Measurements from ENCODE around the gene SLC2A5. TPM values are rescaled to one million over a fixed set of nuclear protein-coding genes. Genes with fewer than 3 reads are reported as not detected.
A peak's percentile ranks its signal among the peaks of the same experiment; 100 is the strongest.

SLC2A5 gene, protein sequence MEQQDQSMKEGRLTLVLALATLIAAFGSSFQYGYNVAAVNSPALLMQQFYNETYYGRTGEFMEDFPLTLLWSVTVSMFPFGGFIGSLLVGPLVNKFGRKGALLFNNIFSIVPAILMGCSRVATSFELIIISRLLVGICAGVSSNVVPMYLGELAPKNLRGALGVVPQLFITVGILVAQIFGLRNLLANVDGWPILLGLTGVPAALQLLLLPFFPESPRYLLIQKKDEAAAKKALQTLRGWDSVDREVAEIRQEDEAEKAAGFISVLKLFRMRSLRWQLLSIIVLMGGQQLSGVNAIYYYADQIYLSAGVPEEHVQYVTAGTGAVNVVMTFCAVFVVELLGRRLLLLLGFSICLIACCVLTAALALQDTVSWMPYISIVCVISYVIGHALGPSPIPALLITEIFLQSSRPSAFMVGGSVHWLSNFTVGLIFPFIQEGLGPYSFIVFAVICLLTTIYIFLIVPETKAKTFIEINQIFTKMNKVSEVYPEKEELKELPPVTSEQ
- not detected in 2 replicates for total RNA-seq (2014; rRNA removed; shearing (Covaris generic))
- not detected in 2 replicates for polyA plus RNA-seq (2014; cell fraction: nucleus; rRNA removed)

DNA sequence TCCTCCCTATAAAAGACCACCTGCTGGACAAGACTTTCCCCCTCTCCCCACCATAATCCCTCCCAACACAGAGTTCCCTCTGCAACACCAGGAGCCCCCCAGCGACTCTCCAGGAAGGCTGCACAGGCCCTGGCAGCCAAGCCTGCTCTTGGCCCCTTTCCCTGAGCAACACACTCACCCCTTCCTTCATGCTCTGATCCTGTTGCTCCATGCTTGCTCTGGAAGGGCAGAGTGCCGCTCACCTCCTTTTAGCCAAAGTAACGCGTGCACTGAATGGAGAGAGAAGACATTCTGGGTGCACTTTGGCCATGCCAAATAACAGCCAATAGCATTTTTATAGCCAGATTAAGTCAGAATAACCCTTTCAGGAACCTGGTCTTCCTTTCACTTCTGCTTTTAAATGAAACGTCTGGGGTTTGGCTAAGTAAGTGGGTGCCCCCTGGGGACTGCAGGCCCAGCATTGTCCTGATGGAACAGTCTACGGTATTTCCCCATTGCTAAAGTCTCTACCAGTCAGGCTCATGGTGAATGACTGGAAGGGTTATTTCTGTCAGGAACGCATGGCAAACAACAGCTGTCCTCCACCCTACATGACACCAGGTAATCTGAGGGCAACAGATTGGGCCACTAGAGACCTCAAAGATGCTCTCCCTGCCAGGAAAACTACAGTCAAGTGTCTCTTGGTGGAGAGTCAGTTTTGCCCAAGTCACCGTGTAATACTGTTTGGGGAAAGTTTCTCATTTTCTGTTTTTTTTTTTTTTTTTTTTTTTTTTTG, at the start of gene SLC2A5:
Gene SLC2A5 (minus strand): TSS at position 310 of the 775 bp plus-strand sequence. CDS start 99 bp downstream, at position 211.
- no peak for DNase-seq (ENCODE audit: extremely low read depth, low read depth)

DNA sequence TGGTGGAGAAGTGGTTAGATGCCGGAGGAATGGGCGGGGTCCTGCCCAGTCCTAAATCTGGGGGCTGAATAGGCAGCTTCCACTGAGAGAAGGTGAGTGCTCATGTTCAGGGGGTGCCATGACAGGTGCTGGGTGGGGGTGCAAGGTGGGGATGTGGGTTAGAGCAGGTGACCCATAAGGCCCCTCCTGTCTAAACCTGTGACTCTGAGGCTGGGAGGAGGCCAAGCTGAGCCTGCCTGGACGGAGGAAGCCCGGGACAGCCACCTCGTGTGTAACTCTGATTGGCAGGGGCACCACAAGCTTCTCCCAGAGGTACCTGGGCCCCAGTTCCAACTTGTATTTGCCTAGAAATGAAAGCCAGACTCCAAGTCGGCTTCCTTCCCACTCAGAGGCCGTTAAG, 48.8 kb upstream of the SLC2A5 start:
- DNase-seq (ENCODE audit: extremely low read depth, low read depth) = no peak

DNA sequence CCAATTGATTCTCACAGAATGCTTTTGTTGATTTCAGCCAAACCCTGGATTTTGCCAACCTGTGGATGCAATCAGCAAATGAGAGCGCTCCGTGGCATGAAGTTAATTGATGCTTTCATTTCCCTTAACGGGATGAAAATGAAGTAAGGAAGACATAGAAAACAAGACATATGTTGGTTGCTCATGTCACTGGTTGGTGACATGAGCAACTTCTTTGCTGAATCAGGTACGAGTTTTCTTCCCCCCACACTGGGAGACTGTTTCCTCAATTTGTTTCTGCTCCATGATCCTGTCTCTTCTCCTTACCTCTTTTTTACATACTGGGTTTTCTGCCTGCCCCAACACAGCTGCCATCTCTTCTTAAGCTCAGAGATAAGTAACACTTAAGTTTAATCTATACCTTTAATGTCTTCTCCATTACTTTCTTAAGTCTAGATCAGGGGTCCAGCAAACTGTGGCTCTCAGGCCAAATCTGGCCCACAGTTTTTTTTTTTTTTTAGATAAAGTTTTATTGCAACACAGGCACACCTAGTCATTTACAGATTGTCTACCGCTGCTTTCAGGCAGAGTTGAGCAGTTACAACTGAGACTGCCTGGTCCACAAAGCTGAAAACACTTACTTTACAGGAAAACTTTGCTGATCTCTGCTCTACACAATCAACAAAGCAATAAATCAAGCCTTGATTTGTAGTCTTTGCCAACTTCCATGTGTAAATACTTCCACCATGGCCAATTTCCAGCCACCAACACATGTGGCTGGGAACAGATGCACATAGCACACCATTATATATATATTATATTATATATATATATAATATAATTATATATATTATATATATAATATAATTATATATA, 46.1 kb upstream of the SLC2A5 start:
- DNase-seq (ENCODE audit: extremely low read depth, low read depth) = no peak

DNA sequence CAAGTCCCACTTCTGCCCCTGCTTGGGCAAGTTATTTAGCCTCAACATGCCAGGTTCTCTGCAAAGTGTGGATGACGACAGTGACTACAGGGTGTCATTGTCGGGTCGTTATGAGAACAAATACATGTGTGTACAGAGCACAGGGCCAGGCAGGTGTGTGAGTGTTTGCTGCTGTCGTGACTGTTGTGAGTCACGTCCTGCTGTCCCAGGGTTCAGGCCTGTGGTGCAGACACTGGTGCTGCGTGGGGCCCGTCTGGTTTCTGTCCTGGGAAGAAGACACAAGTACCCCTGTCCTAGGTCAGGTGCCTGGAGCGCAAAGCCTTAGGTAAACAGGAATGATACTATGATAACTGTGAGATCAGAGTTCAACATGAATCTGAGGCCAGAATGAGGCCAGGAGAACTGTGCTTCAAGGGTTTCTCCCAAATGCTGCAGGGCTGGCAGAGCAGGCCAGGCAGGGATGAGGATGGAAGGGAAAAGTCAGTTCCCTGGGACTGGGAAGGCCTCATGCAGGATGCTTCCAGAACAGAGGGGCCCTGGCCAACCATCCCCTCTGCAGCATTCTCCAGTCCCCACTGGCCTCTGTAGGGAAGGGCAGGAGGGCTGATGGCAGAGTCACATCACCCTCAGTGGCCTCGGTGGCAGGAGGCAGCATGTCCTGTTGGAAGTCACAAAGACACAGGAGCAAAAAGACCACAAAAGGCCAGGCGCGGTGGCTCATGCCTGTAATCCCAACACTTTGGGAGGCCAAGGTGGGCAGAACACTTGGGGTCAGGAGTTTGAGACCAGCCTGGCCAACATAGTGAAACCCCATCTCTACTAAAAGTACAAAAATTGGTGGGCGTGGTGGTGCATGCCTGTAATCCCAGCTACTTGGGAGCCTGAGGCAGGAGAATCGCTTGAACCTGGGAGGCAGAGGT, 43.8 kb upstream of the SLC2A5 start:
- DNase-seq (ENCODE audit: extremely low read depth, low read depth) = peak; percentile 37

DNA sequence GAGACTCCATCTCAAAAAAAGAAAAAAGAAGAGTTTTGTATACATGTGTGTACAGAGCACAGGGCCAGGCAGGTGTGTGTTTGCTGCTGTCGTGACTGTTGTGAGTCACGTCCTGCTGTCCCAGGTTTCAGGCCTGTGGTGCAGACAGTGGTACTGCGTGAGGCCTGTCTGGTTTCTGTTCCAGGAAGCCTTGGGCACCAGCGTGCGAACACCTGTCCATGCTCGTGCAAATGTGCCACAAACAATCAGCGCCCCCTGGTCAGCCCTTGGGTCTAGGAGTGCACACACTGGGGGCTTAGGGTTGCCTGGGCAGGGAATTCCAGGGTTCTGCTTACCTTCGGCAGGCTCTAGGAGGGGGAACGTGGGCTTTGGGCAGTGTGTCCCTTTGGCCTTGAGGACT, 42.5 kb upstream of the SLC2A5 start:
- DNase-seq (ENCODE audit: extremely low read depth, low read depth) = no peak

DNA sequence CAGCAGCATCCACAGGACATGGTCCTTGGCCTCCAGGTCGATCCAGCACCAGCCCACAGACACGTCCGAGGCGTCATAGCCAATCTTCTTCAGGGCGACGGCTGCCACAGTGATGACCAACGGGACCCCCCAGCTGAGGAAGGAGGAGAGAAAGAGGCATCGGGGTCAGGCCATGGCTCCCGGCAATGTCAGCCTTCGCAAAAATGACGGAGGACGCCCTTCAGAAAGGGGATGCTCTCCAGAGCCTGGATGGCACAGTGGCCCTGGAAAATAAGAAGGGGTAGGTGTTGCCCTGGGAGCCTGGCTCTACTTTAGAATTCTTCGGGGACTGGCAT, 41.9 kb upstream of the SLC2A5 start:
- DNase-seq (ENCODE audit: extremely low read depth, low read depth) = no peak

DNA sequence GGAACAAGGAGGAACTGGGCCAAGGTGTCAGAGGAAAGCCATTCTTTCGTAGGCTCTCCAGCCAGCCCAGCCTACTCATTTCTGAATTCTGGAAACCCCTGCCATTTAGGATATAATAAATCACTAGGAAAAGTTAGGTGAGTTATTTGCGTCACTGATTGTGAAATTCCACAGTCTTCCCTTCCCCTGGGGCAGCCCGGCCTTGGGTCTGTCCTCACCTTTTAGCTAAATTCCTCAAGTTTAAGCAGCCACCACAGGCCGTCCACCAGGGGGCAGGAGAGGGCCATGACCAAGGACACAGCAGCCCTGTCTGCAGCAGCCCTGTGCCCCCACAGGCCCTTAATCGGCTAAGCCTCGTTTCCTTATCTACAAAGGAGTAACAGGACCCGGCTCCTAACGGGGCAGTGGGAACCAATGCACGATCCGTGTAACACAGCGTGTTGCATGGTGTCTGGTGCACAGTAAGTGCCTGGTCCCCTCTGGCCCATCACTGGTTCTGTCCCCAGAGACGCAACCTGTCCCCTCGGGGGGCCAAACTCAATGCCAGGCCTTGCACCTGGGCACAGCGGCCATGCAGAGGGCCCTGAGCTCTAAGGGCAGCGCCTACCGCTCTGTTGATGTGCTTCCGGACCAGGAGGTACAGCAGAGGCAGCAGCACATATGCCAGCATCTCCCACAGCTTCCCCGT, 41.4 kb upstream of the SLC2A5 start:
- DNase-seq (ENCODE audit: extremely low read depth, low read depth) = peak; percentile 87

DNA sequence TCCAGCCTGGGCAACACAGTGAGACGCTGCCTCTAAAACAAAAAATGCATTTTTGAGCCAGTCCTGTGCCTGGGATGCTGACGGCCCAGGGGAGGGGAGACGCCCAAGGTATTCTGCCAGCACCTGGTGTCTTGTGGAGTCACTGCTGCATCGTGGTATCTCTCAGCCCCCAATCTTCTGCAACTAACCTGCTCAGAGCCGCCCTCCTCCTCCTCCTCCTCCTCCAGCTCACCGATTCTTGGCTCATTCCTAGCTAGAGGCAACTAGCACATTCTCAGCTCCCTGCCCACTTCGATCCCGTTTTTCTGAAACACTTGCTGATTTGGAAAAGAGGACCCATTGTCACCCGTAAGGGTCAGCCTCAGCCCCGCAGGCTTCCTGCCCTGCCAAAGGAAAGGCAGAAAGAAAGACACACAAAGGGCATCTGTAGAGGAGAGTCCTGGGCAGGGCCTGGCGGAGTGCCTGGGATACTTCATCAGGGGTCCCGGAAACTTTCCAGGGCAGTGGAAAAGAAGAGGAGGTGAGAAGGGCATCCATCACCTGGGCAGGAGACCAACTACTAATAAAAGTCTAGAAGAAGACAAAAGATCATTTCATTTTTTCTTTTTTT, 38.7 kb upstream of the SLC2A5 start:
- DNase-seq (ENCODE audit: extremely low read depth, low read depth) = no peak

DNA sequence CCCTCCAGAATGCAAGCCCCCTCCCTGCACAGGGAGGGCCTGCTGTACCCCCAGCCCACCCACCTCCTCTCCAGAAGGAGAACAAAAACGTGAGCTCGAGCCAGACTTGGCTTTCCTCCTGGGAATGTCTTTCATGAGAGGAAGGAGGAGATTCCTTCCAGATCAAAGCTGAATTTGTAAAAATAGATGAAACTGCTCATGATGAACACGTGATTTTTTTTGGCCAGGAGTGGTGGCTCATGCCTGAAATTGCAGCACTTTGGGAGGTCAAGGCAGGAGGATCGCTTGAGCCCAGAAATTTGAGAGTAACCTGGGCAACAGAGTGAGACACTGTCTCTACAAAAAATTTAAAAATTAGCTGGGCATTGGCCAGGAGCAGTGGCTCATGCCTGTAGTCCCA, 37.7 kb upstream of the SLC2A5 start:
- no peak for DNase-seq (ENCODE audit: extremely low read depth, low read depth)

DNA sequence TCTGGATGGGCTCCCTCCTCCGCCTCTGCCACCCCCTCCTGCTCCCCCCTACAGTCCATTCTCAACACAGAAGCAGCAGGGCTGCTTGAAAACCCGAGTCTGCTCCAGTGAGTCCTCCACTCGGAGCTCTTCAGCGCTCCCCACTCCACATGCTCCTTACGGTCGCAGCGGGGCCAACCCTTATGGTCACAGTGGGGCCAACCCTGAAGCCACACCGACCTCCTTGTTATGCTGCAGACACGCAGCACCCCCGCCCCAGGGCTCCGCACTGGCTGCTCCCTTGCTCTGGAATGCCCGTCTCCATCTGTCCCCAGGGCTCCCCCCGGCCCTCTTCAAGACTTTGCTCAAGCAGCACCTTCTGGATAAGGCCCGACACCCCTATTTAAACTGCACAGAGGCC, 36.9 kb upstream of the SLC2A5 start:
- no peak for DNase-seq (ENCODE audit: extremely low read depth, low read depth)

DNA sequence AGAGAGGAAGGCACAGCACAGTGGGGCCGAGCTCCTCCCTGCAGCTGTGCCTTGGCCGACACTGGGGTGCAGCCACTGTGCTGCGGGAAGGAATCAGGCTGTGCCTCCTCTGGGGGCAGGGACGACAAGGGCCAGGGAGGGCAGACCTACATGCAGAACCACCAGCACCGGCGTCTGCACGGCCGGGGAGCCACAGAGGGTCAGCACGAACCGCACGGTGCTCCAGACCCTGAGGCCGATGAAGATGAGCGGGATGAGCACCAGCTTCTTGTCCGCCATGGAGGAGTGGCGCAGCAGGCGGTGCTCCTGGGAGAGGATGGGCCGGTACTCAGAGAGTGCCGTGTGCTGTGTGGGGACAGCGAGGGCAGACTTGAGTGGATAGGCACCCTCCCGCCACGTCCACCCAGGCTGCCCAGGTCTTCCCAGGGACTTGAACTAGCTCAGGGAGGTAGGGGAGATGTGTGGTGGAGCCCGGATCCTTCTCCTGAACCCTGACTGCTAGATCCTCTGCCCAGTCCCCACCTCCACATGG, 36.0 kb upstream of the SLC2A5 start:
- DNase-seq (ENCODE audit: extremely low read depth, low read depth) = no peak

DNA sequence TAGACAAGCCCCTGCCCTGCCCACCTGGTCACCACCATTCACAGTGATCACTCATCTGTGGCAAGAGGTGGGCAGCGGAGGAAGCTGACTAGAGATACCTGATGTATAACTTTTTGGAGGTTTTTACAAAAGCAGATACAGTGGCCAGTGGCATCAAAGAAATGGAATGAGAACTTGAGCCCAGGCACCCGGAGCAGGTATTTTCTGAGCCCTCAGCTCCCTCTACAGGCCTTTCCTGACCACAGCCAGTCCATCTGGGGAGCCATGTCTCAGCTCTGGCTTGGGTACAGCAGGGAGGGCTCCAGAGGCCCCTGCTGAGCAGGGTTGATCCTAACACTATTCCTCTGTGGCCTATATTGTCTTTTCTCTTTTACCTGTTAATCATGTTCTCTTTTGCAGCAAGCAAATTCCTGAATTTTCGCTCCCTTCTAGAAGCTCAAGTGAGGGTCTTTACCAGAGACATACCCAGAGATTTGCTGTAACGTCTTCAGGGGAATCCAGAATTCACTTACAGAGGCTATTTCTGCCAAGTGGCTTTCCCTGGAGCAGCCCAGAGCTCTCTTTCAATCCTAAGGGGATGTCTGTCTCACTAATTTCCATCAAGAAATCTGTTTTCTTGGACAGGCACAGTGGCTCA, 32.2 kb upstream of the SLC2A5 start:
- DNase-seq (ENCODE audit: extremely low read depth, low read depth) = peak; percentile 40

DNA sequence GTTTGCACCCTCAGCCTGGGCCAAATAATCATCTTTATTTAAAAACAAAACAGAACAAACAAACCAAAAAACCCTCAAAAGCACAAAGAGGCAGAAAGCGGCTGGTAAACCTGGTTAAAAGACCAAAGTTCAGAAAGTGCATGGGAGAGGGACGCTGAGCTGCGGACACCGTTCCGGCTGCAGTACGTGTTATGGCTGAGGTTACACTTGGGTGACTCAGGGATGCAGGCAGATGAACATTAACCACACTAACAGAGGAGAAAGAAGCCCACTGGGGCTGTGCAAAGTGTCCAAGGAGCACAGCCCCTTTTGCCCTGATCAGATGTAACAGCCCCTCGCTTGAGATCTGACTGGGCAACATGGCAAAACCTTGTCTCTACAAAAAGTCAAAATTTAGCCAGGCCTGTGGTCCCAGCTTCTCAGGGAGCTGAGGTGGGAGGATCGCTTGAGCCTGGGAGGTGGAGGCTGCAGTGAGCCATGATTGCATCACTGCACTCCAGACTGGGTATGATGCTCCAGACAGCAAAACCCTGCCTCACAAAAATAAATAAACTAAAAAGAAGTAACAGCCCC, 31.1 kb upstream of the SLC2A5 start:
- DNase-seq (ENCODE audit: extremely low read depth, low read depth) = no peak

DNA sequence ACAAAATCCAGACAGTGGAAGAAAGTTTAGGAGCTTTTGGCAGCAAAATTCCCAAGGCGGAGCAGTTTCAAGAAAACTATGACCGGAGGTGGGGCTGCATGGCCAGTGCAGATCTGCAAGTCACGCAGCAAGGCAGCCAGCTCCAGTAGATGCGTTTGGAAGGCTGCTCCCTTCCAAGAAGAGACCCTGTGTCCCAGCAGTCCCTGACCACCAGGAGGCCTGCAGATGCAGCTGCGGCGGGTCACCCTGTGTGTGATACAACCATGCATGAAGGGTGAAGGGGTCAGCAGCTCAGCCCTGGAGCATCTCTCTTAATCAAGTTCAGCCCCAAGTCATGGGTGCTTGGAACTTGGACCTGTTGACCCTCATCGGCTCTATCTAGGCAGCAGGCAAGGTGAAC, 30.1 kb upstream of the SLC2A5 start:
- DNase-seq (ENCODE audit: extremely low read depth, low read depth) = no peak

DNA sequence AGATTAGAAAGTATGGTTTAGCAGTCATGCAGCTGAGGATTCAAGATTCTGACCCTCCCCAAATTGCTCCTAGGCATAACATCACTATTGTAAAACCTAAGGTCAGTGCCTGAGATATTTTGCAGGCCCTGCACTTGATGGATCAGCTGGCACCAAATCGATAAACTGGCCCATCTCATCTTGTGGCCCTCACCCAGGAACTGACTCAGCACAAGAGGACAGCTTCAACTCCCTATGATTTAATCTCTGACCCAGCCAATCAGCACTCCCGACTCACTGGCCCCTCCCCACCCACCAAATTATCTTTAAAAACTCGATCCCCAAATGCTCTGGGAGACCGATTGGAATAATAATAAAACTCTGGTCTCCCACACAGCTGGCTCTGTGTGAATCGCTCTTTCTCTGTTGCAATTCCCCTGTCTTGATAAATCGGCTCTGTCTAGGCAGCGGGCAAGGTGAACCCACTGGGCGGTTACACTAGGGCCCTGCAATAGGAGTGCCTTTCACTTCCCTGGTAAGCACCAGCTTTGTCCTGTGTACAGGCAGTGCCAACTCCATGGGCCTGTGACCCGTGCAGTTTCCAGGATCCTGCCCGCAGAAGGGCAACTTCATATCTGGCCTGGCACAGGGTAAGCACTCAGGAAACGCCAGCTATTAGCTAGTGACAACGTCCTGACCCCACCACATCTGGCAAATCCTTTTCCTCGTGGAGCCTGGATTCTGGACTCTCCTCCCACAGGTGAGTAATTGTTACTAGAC, 28.7 kb upstream of the SLC2A5 start:
- no peak for DNase-seq (ENCODE audit: extremely low read depth, low read depth)

DNA sequence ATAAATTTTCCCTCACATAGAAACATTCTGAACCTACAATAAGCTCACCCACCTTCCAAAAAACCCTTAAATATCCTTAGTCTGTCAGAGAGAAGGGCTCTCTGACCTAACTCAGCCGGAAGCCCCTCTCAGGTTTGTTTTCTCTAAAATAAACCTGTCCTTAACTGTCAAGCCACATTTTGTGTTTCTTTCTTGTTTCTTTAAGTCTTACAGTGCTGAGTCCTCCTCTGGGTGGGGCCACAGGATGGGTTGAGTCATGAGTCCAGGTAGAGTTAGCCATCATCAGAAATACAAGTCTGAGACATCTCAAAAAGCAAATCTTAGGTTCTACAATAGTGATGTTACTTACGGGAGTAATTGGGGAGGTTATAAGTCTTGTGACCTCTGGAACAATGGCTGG, 26.4 kb upstream of the SLC2A5 start:
- DNase-seq (ENCODE audit: extremely low read depth, low read depth) = no peak
